ENCODE results near the gene ARMC9. TPM values are rescaled to one million over a fixed set of nuclear protein-coding genes. Genes with fewer than 3 reads are reported as not detected.

Gene ARMC9
- total and polyA plus RNA-seq, 2 donors from 2014 or later, result 7.3 to 18.2 TPM

- no peak for DNase-seq
- Histone ChIP-seq H3K27me3 (ENCODE audit: control insufficient read depth, insufficient read depth, low read length) (no peaks in the 10 kb centered on the region), H3K9me3 (ENCODE audit: control insufficient read depth in 2 of 3, insufficient read depth in 1 of 3, low read length in 3 of 3) (no peaks in the 10 kb centered on the region), H3K4me3 (ENCODE audit: low read length in 3 of 3) (no peak overlapping the region), H3K27ac (ENCODE audit: low read depth in 2 of 2, low read length in 2 of 2) (no peak overlapping the region), H3K9ac (ENCODE audit: low read length in 3 of 3) (no peak overlapping the region), H3K4me1 (ENCODE audit: control insufficient read depth in 2 of 3, insufficient read depth in 2 of 3, low read depth in 1 of 3, low read length in 3 of 3) (peaks cover 0 to 7% (median 0%) of the 10 kb centered on the region in 3 donors), H3K36me3 (ENCODE audit: control insufficient read depth in 2 of 3, insufficient read depth in 3 of 3, low read length in 3 of 3) (no peaks in the 10 kb centered on the region)
- no peak for TF ChIP-seq CTCF (IDR thresholded peaks at IDR 0.05; ENCODE audit: borderline replicate concordance, extremely low read depth, insufficient read depth)
- FAIRE-seq, result no peak
- intact Hi-C loops (cut with DNase I), result no loop called here
Measured at GRCh38 chr2:231183851-231184250, 14.6 kb upstream of the ARMC9 start.

GRCh38 chr2:231184319-231184718 lies 14.1 kb upstream of the ARMC9 start:
- no peak overlapping the region for H3K4me3 ChIP-seq (ENCODE audit: low read length in 3 of 3)
- intact Hi-C loops (cut with DNase I), result no loop called here
- H3K27me3 ChIP-seq (ENCODE audit: control insufficient read depth, insufficient read depth, low read length), result no peaks in the 10 kb centered on the region
- DNase-seq (no peak), FAIRE-seq (no peak)
- no peak overlapping the region for H3K27ac ChIP-seq (ENCODE audit: low read depth in 2 of 2, low read length in 2 of 2)
- H3K4me1 ChIP-seq (ENCODE audit: control insufficient read depth in 2 of 3, insufficient read depth in 2 of 3, low read depth in 1 of 3, low read length in 3 of 3), result peaks cover 0 to 7% (median 0%) of the 10 kb centered on the region in 3 donors
- no peak overlapping the region for H3K9ac ChIP-seq (ENCODE audit: low read length in 3 of 3)
- H3K36me3 ChIP-seq (ENCODE audit: control insufficient read depth in 2 of 3, insufficient read depth in 3 of 3, low read length in 3 of 3), result no peaks in the 10 kb centered on the region
- H3K9me3 ChIP-seq (ENCODE audit: control insufficient read depth in 2 of 3, insufficient read depth in 1 of 3, low read length in 3 of 3), result no peaks in the 10 kb centered on the region
- TF ChIP-seq CTCF (IDR thresholded peaks at IDR 0.05; ENCODE audit: borderline replicate concordance, extremely low read depth, insufficient read depth), result no peak

- TF ChIP-seq CTCF (IDR thresholded peaks at IDR 0.05; ENCODE audit: borderline replicate concordance, extremely low read depth, insufficient read depth), result no peak
Measured at GRCh38 chr2:231185050-231185725, 13.2 kb upstream of the ARMC9 start.

More at GRCh38 chr2:231185050-231185725, 13.2 kb upstream of the ARMC9 start:
- FAIRE-seq (no peak), DNase-seq (peak in 1 of 5 donors; percentile 74)
- no peaks in the 10 kb centered on the region for H3K36me3 ChIP-seq (ENCODE audit: control insufficient read depth in 2 of 3, insufficient read depth in 3 of 3, low read length in 3 of 3)
- H3K27me3 ChIP-seq (ENCODE audit: control insufficient read depth, insufficient read depth, low read length), result no peaks in the 10 kb centered on the region
- intact Hi-C loops (cut with DNase I), result no loop called here
- H3K27ac ChIP-seq (ENCODE audit: low read depth in 2 of 2, low read length in 2 of 2), result peak overlapping the region; percentile 54 to 63
- H3K4me3 ChIP-seq (ENCODE audit: low read length in 3 of 3), result no peak overlapping the region
- no peak overlapping the region for H3K9ac ChIP-seq (ENCODE audit: low read length in 3 of 3)
- H3K9me3 ChIP-seq (ENCODE audit: control insufficient read depth in 2 of 3, insufficient read depth in 1 of 3, low read length in 3 of 3), result no peaks in the 10 kb centered on the region
- H3K4me1 ChIP-seq (ENCODE audit: control insufficient read depth in 2 of 3, insufficient read depth in 2 of 3, low read depth in 1 of 3, low read length in 3 of 3), result peaks cover 0 to 7% (median 0%) of the 10 kb centered on the region in 3 donors
